Activated naive CD4-positive, alpha-beta T cell treated with anti-CD3 and anti-CD28 coated beads, Interleukin-2, amount 50 U/mL, for 72 hours (primary cell): ENCODE measurements around the gene LRP5. TPM values are rescaled to one million over a fixed set of nuclear protein-coding genes. Genes with fewer than 3 reads are reported as not detected.

Source experiments
- ATAC-seq, 2 donors: fragments of 150-1000 bp; cut with Tn5 transposase; 2 replicates each; pipeline ENCODE4 v1.10.0; 2021; ENCODE audit warnings: mild to moderate bottlenecking in 2 of 2, moderate library complexity in 2 of 2
- DNase-seq, 2 donors: peaks; one replicate each; pipeline ENCODE4 v3.0.0; 2021 to 2022; ENCODE audit warnings: low spot score in 2 of 2
- H3K27ac Mint-ChIP-seq, 2 donors: one replicate each; pipeline ENCODE4 v1.8.0; 2022; ENCODE audit warnings: mild to moderate bottlenecking in 2 of 2, mixed read lengths in 2 of 2
- H3K36me3 Mint-ChIP-seq, 2 donors: one replicate each; pipeline ENCODE4 v1.8.0; 2022; ENCODE audit warnings: mixed read lengths in 2 of 2
- H3K9me3 Mint-ChIP-seq, 2 donors: one replicate each; pipeline ENCODE4 v1.8.0; 2022; ENCODE audit warnings: mixed read lengths in 2 of 2
- total RNA-seq, 2 donors: library from RNA; stranded (reverse); gene quantifications; one replicate each; pipeline ENCODE4 v1.2.3, GENCODE V29; 2022

The LRP5 gene
- total RNA-seq, 2 donors from 2014 or later = 8.7 to 14.1 TPM

- no peak for ATAC-seq
- H3K9me3 Mint-ChIP-seq = no peaks in the 10 kb centered on the region
- H3K27ac Mint-ChIP-seq = peak overlapping the region in 1 of 2 donors; percentile 9
- DNase-seq = no peak
- peaks cover 0 to 5% of the 10 kb centered on the region in 2 donors for H3K36me3 Mint-ChIP-seq
Observed at GRCh38 chr11:68315171-68315920, 3.0 kb downstream of the LRP5 start.

GRCh38 chr11:68317147-68317785, 4.9 kb downstream of the LRP5 start:
- Mint-ChIP-seq H3K27ac (no peak overlapping the region), H3K36me3 (peaks cover 0 to 5% of the 10 kb centered on the region in 2 donors), H3K9me3 (no peaks in the 10 kb centered on the region)
- DNase-seq (no peak), ATAC-seq (no peak)

- ATAC-seq (no peak), DNase-seq (no peak)
- no peak overlapping the region for H3K27ac Mint-ChIP-seq
- H3K9me3 Mint-ChIP-seq = no peaks in the 10 kb centered on the region
- no peaks in the 10 kb centered on the region for H3K36me3 Mint-ChIP-seq
Observed at GRCh38 chr11:68321293-68322051, 9.1 kb downstream of the LRP5 start.

- DNase-seq (no peak), ATAC-seq (no peak)
- no peak overlapping the region for H3K27ac Mint-ChIP-seq
- no peaks in the 10 kb centered on the region for H3K9me3 Mint-ChIP-seq
- no peaks in the 10 kb centered on the region for H3K36me3 Mint-ChIP-seq
Observed at GRCh38 chr11:68322052-68322430, 9.7 kb downstream of the LRP5 start.

GRCh38 chr11:68324241-68324640, 11.8 kb downstream of the LRP5 start:
- DNase-seq = no peak
- H3K27ac Mint-ChIP-seq = no peak overlapping the region
- no peak for ATAC-seq
- no peaks in the 10 kb centered on the region for H3K36me3 Mint-ChIP-seq
- H3K9me3 Mint-ChIP-seq = no peaks in the 10 kb centered on the region

- no peaks in the 10 kb centered on the region for H3K9me3 Mint-ChIP-seq
- no peaks in the 10 kb centered on the region for H3K36me3 Mint-ChIP-seq
- DNase-seq (no peak), ATAC-seq (no peak)
- no peak overlapping the region for H3K27ac Mint-ChIP-seq
Observed at GRCh38 chr11:68324695-68325094, 12.3 kb downstream of the LRP5 start.

GRCh38 chr11:68325183-68325906, 13.0 kb downstream of the LRP5 start:
- no peaks in the 10 kb centered on the region for H3K36me3 Mint-ChIP-seq
- ATAC-seq = no peak
- H3K9me3 Mint-ChIP-seq = no peaks in the 10 kb centered on the region

GRCh38 chr11:68325907-68326220, 13.5 kb downstream of the LRP5 start:
- Mint-ChIP-seq H3K27ac (no peak overlapping the region), H3K9me3 (no peaks in the 10 kb centered on the region), H3K36me3 (no peaks in the 10 kb centered on the region)
- DNase-seq = no peak
- no peak for ATAC-seq

More at GRCh38 chr11:68325183-68325906, 13.0 kb downstream of the LRP5 start:
- no peak overlapping the region for H3K27ac Mint-ChIP-seq
- DNase-seq = no peak

GRCh38 chr11:68326334-68327215, 14.2 kb downstream of the LRP5 start:
- ATAC-seq (no peak), DNase-seq (no peak)
- Mint-ChIP-seq H3K36me3 (no peaks in the 10 kb centered on the region), H3K9me3 (no peaks in the 10 kb centered on the region), H3K27ac (no peak overlapping the region)

GRCh38 chr11:68327586-68328370, 15.4 kb downstream of the LRP5 start:
- no peak overlapping the region for H3K27ac Mint-ChIP-seq
- H3K9me3 Mint-ChIP-seq = no peaks in the 10 kb centered on the region
- no peaks in the 10 kb centered on the region for H3K36me3 Mint-ChIP-seq
- DNase-seq (no peak), ATAC-seq (no peak)

- no peak for ATAC-seq
- no peak for DNase-seq
- Mint-ChIP-seq H3K27ac (no peak overlapping the region), H3K36me3 (no peaks in the 10 kb centered on the region), H3K9me3 (no peaks in the 10 kb centered on the region)
Observed at GRCh38 chr11:68328374-68329091, 16.1 kb downstream of the LRP5 start.

- ATAC-seq = no peak
- H3K27ac Mint-ChIP-seq = no peak overlapping the region
- no peaks in the 10 kb centered on the region for H3K36me3 Mint-ChIP-seq
- no peaks in the 10 kb centered on the region for H3K9me3 Mint-ChIP-seq
- no peak for DNase-seq
Observed at GRCh38 chr11:68329536-68329935, 17.1 kb downstream of the LRP5 start.

GRCh38 chr11:68329978-68330699, 17.7 kb downstream of the LRP5 start:
- H3K27ac Mint-ChIP-seq = peak overlapping the region in 1 of 2 donors; percentile 80
- ATAC-seq = no peak
- no peak for DNase-seq
- no peaks in the 10 kb centered on the region for H3K9me3 Mint-ChIP-seq
- H3K36me3 Mint-ChIP-seq = no peaks in the 10 kb centered on the region

- Mint-ChIP-seq H3K27ac (peak overlapping the region in 1 of 2 donors; percentile 80), H3K9me3 (no peaks in the 10 kb centered on the region), H3K36me3 (no peaks in the 10 kb centered on the region)
- peak; percentile 38 to 67 for ATAC-seq
- no peak for DNase-seq
Observed at GRCh38 chr11:68330700-68331337, 18.4 kb downstream of the LRP5 start.
